ENCODE results near the gene TACO1. TPM values are rescaled to one million over a fixed set of nuclear protein-coding genes. Genes with fewer than 3 reads are reported as not detected.

TACO1 gene
- total RNA-seq, 1 donor from 2014 or later = 19.5 TPM

GRCh38 chr17:63622574-63623390, 22.1 kb downstream of the TACO1 start:
- peaks cover 47% of the 10 kb centered on the region for H3K79me2 ChIP-seq (ENCODE audit: insufficient read depth, low read length)
- H3K9me3 Mint-ChIP-seq (ENCODE audit: unreplicated experiment) = no peaks in the 10 kb centered on the region
- FAIRE-seq = no peak
- peak overlapping the region; percentile 90 for H3K4me2 ChIP-seq (ENCODE audit: low read length)
- H3K9ac ChIP-seq (ENCODE audit: low read length) = peak overlapping the region; percentile 85
- no peaks in the 10 kb centered on the region for H3K36me3 ChIP-seq (ENCODE audit: insufficient read depth, low read length)
- H3K27ac ChIP-seq (ENCODE audit: low read depth, low read length) = peak overlapping the region; percentile 40
- H3K4me3 Mint-ChIP-seq (ENCODE audit: unreplicated experiment) = peak overlapping the region; percentile 94
- peak; percentile 51 for DNase-seq (ENCODE audit: low read depth)
- TF ChIP-seq EZH2 (IDR thresholded peaks at IDR 0.05; ENCODE audit: insufficient read depth, low read length) (no peak), CTCF (IDR thresholded peaks at IDR 0.05; ENCODE audit: insufficient read depth, low read depth, low read length) (no peak)
- H3K27ac Mint-ChIP-seq (ENCODE audit: unreplicated experiment) = no peak overlapping the region
- peaks cover 2% of the 10 kb centered on the region for H3K27me3 Mint-ChIP-seq (ENCODE audit: low read depth, unreplicated experiment)
- peak overlapping the region; percentile 78 for H2AFZ ChIP-seq (ENCODE audit: low read depth, low read length)
- no peaks in the 10 kb centered on the region for H3K36me3 Mint-ChIP-seq (ENCODE audit: low read depth, unreplicated experiment)
- peak overlapping the region; percentile 81 for H3K4me3 ChIP-seq (ENCODE audit: insufficient read depth, low read depth, low read length)
- peaks cover 19% of the 10 kb centered on the region for H3K4me1 Mint-ChIP-seq (ENCODE audit: low read depth, unreplicated experiment)
- peaks cover 46% of the 10 kb centered on the region for H4K20me1 ChIP-seq (ENCODE audit: insufficient read depth, low read length)
- no peaks in the 10 kb centered on the region for H3K9me3 ChIP-seq (ENCODE audit: insufficient read depth, low read depth, low read length)
- H3K27me3 ChIP-seq (ENCODE audit: insufficient read depth, low read length) = no peaks in the 10 kb centered on the region
- peaks cover 5% of the 10 kb centered on the region for H3K4me1 ChIP-seq (ENCODE audit: insufficient read depth, low read length)

DNA sequence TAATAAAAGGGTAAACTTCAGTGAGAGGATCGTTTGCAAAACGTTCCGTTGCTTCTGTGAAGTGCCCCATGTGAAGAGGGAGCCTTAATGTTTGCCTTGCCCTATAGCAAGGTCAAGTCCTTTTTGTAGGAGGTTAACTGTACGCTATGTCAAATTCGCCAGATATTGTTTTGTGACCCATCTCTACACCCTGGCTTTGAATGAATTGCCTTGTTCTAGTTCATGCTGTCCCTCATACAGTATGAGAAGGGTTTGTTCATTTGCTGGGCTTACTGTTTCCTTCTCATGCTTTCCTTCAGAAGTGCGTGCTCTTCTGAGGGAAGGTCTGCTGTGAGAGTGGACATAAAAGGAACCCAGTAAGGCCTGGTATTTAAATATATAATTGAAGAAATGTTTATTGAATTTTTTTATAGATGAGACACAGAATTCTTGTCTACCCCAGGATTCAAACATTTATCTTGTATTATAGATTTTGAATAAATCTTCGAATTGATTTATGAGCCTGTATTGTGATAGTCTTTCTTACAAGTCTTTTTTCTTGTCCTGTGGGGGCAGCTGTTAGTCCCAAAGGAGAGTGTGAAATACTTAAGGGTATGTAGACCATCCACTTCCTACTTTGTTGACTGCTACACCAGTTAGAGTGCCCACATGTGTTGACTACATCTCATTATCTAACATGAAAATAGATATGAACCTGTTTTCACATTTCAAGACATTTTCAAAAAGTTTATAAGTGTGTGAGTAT, 23.3 kb downstream of the TACO1 start:
- Histone ChIP-seq H3K4me1 (ENCODE audit: insufficient read depth, low read length) (peaks cover 5% of the 10 kb centered on the region), H3K36me3 (ENCODE audit: insufficient read depth, low read length) (no peaks in the 10 kb centered on the region), H3K27ac (ENCODE audit: low read depth, low read length) (no peak overlapping the region), H3K9ac (ENCODE audit: low read length) (peak overlapping the region; percentile 85), H4K20me1 (ENCODE audit: insufficient read depth, low read length) (peaks cover 48% of the 10 kb centered on the region), H3K79me2 (ENCODE audit: insufficient read depth, low read length) (peaks cover 50% of the 10 kb centered on the region), H3K4me2 (ENCODE audit: low read length) (peak overlapping the region; percentile 90), H3K27me3 (ENCODE audit: insufficient read depth, low read length) (no peaks in the 10 kb centered on the region), H3K4me3 (ENCODE audit: insufficient read depth, low read depth, low read length) (peak overlapping the region; percentile 81), H2AFZ (ENCODE audit: low read depth, low read length) (no peak overlapping the region), H3K9me3 (ENCODE audit: insufficient read depth, low read depth, low read length) (no peaks in the 10 kb centered on the region)
- H3K9me3 Mint-ChIP-seq (ENCODE audit: unreplicated experiment) = no peaks in the 10 kb centered on the region
- no peak for FAIRE-seq
- peaks cover 19% of the 10 kb centered on the region for H3K4me1 Mint-ChIP-seq (ENCODE audit: low read depth, unreplicated experiment)
- TF ChIP-seq EZH2 (IDR thresholded peaks at IDR 0.05; ENCODE audit: insufficient read depth, low read length) (no peak), CTCF (IDR thresholded peaks at IDR 0.05; ENCODE audit: insufficient read depth, low read depth, low read length) (no peak)
- peak overlapping the region; percentile 94 for H3K4me3 Mint-ChIP-seq (ENCODE audit: unreplicated experiment)
- DNase-seq (ENCODE audit: low read depth) = no peak
- H3K36me3 Mint-ChIP-seq (ENCODE audit: low read depth, unreplicated experiment) = no peaks in the 10 kb centered on the region
- H3K27ac Mint-ChIP-seq (ENCODE audit: unreplicated experiment) = peak overlapping the region; percentile 81
- H3K27me3 Mint-ChIP-seq (ENCODE audit: low read depth, unreplicated experiment) = no peaks in the 10 kb centered on the region

Measured in astrocyte (in vitro differentiated cells and primary cell).